ENCODE data around the gene REPIN1. TPM values are rescaled to one million over a fixed set of nuclear protein-coding genes. Genes with fewer than 3 reads are reported as not detected.

The REPIN1 gene
- total RNA-seq, 1 experiment from 2014 or later = 124 TPM

- Histone ChIP-seq H3K9me2 (replicated peaks; ENCODE audit: low read length) (no peaks in the 10 kb centered on the region), H3K79me2 (ENCODE audit: low read length) (no peaks in the 10 kb centered on the region), H3K4me2 (ENCODE audit: low read length) (no peak overlapping the region), H4K20me1 (ENCODE audit: low read length) (no peaks in the 10 kb centered on the region), H3K27ac (ENCODE audit: low read length) (no peak overlapping the region), H3K36me3 (ENCODE audit: low read depth, low read length) (no peaks in the 10 kb centered on the region), H3K9ac (ENCODE audit: low read length) (no peak overlapping the region), H3K27me3 (ENCODE audit: low read length) (no peaks in the 10 kb centered on the region), H3K9me3 (ENCODE audit: low read length) (no peaks in the 10 kb centered on the region), H3K4me1 (ENCODE audit: insufficient read depth, low read length) (no peaks in the 10 kb centered on the region), H3K4me3 (ENCODE audit: low read length) (no peak overlapping the region), H2AFZ (ENCODE audit: low read length) (no peak overlapping the region), H3F3A (ENCODE audit: low read length, unreplicated experiment) (no peaks in the 10 kb centered on the region)
- intact Hi-C loops (cut with micrococcal nuclease) = no loop called here
- no peak for TF ChIP-seq CTCF (conservative IDR thresholded peaks at IDR 0.05; ENCODE audit: low read depth, low read length)
- no peak for TF ChIP-seq EZH2 (IDR thresholded peaks at IDR 0.05; ENCODE audit: low read length, unreplicated experiment)
- TF ChIP-seq EZH2phosphoT487 (IDR thresholded peaks at IDR 0.05; ENCODE audit: borderline replicate concordance, low read length) = no peak
- no peak for ATAC-seq
- no peak for DNase-seq
- POLR2A ChIA-PET (ENCODE audit: unreplicated experiment) = no interaction called here
- no TSS peak for BruUV-seq (replicated peaks)
- CTCF ChIA-PET = no interaction called here
Observed at GRCh38 chr7:150412016-150412415, 43.4 kb downstream of the REPIN1 start.

- ATAC-seq (no peak), DNase-seq (no peak)
- no TSS peak for BruUV-seq (replicated peaks)
- Histone ChIP-seq H3K4me1 (ENCODE audit: insufficient read depth, low read length) (no peaks in the 10 kb centered on the region), H4K20me1 (ENCODE audit: low read length) (no peaks in the 10 kb centered on the region), H3K4me3 (ENCODE audit: low read length) (no peak overlapping the region), H3K4me2 (ENCODE audit: low read length) (no peak overlapping the region), H3K36me3 (ENCODE audit: low read depth, low read length) (no peaks in the 10 kb centered on the region), H3K79me2 (ENCODE audit: low read length) (no peaks in the 10 kb centered on the region), H3K9me2 (replicated peaks; ENCODE audit: low read length) (no peaks in the 10 kb centered on the region), H3K9ac (ENCODE audit: low read length) (no peak overlapping the region), H3K9me3 (ENCODE audit: low read length) (no peaks in the 10 kb centered on the region), H3K27me3 (ENCODE audit: low read length) (no peaks in the 10 kb centered on the region), H3F3A (ENCODE audit: low read length, unreplicated experiment) (no peaks in the 10 kb centered on the region), H2AFZ (ENCODE audit: low read length) (no peak overlapping the region), H3K27ac (ENCODE audit: low read length) (no peak overlapping the region)
- TF ChIP-seq EZH2 (IDR thresholded peaks at IDR 0.05; ENCODE audit: low read length, unreplicated experiment) (no peak), EZH2phosphoT487 (IDR thresholded peaks at IDR 0.05; ENCODE audit: borderline replicate concordance, low read length) (no peak), CTCF (conservative IDR thresholded peaks at IDR 0.05; ENCODE audit: low read depth, low read length) (no peak)
- intact Hi-C loops (cut with micrococcal nuclease) = no loop called here
- ChIA-PET POLR2A (ENCODE audit: unreplicated experiment) (no interaction called here), CTCF (no interaction called here)
Observed at GRCh38 chr7:150412518-150413488, 44.2 kb downstream of the REPIN1 start.

- ChIA-PET POLR2A (ENCODE audit: unreplicated experiment) (no interaction called here), CTCF (no interaction called here)
- no peaks in the 10 kb centered on the region for H3K9me3 ChIP-seq (ENCODE audit: low read length)
- no peak for TF ChIP-seq CTCF (conservative IDR thresholded peaks at IDR 0.05; ENCODE audit: low read depth, low read length)
- no peak for TF ChIP-seq EZH2phosphoT487 (IDR thresholded peaks at IDR 0.05; ENCODE audit: borderline replicate concordance, low read length)
- TF ChIP-seq EZH2 (IDR thresholded peaks at IDR 0.05; ENCODE audit: low read length, unreplicated experiment) = no peak
- no peaks in the 10 kb centered on the region for H3K79me2 ChIP-seq (ENCODE audit: low read length)
- no peak overlapping the region for H3K4me3 ChIP-seq (ENCODE audit: low read length)
- intact Hi-C loops (cut with micrococcal nuclease) = no loop called here
- no TSS peak for BruUV-seq (replicated peaks)
- no peaks in the 10 kb centered on the region for H3K9me2 ChIP-seq (replicated peaks; ENCODE audit: low read length)
- ATAC-seq (no peak), DNase-seq (no peak)
- no peaks in the 10 kb centered on the region for H3K27me3 ChIP-seq (ENCODE audit: low read length)
- H3K27ac ChIP-seq (ENCODE audit: low read length) = no peak overlapping the region
- H3K36me3 ChIP-seq (ENCODE audit: low read depth, low read length) = no peaks in the 10 kb centered on the region
- no peaks in the 10 kb centered on the region for H3F3A ChIP-seq (ENCODE audit: low read length, unreplicated experiment)
- no peaks in the 10 kb centered on the region for H3K4me1 ChIP-seq (ENCODE audit: insufficient read depth, low read length)
- H4K20me1 ChIP-seq (ENCODE audit: low read length) = no peaks in the 10 kb centered on the region
- no peak overlapping the region for H3K9ac ChIP-seq (ENCODE audit: low read length)
- no peak overlapping the region for H3K4me2 ChIP-seq (ENCODE audit: low read length)
- H2AFZ ChIP-seq (ENCODE audit: low read length) = no peak overlapping the region
Observed at GRCh38 chr7:150413640-150414081, 45.0 kb downstream of the REPIN1 start.
